ENCODE results near the gene CDH2. TPM values are rescaled to one million over a fixed set of nuclear protein-coding genes. Genes with fewer than 3 reads are reported as not detected.

Gene CDH2
- 35.8 and 43.7 TPM in 2 replicates for total RNA-seq (2014; rRNA removed; shearing (Covaris generic))

DNA sequence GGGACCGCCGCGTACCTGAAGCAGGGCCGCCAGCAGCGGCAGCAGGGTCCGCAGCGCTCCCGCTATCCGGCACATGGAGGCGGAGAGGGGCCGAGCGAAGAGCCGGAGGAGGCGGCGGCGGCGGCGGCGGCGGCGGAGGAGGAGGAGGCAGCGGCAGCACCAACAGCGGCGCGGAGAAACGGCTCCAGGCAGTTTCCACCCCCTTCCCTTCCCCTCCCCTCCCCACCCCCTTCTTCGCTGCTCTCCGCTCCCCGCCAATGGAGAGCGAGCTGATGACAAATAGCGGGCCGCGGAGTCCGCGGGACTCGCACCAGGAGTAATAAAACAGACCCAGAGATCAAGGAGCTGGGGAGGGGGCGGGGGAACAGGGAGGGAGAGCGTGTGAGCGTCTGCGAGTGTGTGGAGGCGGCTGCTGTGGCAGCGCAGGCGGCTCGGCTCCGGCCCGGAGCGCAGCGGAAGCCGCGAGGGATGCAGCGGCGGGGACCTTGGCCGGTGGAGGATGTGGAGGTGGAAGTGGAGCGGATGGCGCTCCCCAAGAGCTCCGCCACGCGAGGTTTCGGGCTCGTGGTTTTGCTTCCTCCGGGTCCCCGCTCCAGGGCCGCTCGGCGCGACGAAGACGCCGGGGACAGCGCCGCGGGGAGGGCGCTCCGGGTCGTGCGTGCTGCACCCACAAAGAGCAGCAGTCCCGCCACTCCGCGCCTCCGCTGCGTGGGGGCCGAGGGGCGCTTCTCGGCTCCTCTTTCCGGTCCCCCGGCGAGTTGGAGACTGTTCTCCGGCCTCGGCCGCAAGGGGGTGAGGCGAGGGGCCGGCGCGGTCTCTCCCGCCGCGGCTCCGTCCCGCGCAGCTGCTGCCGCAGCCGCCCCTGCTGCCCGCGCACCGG, at the start of gene CDH2:
Gene CDH2 (minus strand): TSS at position 183 of the 880 bp plus-strand sequence. CDS start 108 bp downstream, at position 75.
- DNase-seq (ENCODE audit: low read depth), result peak; percentile 83

- no peak for DNase-seq (ENCODE audit: low read depth)
Measured at GRCh38 chr18:28212060-28212459, 35.1 kb upstream of the CDH2 start.

- DNase-seq (ENCODE audit: low read depth), result peak; percentile 5
Measured at GRCh38 chr18:28208712-28209265, 31.9 kb upstream of the CDH2 start.

DNA sequence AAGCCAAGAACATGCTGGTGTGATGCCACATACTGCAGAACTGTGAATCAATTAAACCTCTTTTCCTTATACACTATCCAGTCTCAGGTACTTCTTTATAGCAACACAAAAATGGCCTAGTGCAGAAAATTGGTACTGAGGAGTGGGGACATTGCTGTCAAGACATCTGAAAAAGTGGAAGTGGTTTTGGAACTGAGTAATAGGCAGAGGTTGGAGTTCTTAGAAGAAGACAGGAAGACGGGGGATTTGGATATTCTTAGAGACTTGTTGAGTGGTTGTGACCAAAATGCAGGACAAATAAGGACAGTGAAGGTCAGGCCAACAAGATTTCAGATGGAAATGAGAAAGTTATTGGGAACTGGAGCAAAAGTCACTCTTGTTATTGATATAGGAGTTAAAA, 31.3 kb upstream of the CDH2 start:
- no peak for DNase-seq (ENCODE audit: low read depth)

- peak; percentile 67 for DNase-seq (ENCODE audit: low read depth)
Measured at GRCh38 chr18:28204154-28204553, 27.2 kb upstream of the CDH2 start.

GRCh38 chr18:28201056-28201455, 24.1 kb upstream of the CDH2 start:
- no peak for DNase-seq (ENCODE audit: low read depth)

GRCh38 chr18:28198620-28199019, 21.7 kb upstream of the CDH2 start:
- DNase-seq (ENCODE audit: low read depth), result no peak

DNA sequence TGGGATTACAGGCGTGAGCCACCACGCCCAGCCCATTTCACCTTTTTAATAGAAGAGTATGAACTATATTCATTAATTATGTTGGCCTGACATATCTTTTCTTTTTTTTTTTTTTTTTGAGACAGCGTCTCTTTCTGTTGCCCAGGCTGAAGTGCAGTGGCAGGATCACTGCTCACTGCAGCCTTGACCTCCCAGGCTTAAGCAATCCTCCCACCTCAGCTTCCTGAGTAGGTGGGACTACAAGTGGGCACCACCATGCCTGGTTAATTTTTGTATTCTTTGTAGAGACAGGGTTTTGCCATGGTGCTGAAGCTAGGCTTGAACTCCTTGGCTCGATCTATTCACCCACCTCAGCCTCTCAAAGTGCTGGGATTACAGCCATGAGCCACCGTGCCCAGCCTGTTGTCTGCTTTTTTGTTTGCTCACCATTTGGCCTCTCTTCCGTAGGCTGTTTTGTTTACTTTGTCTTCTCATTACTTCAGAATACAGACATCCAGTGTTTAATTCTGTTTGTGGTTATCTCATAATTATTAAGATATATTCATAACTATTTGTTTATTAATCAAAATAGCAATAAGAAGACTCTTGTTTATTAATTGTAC, 16.3 kb upstream of the CDH2 start:
- no peak for DNase-seq (ENCODE audit: low read depth)

- peak; percentile 64 for DNase-seq (ENCODE audit: low read depth)
Measured at GRCh38 chr18:28189400-28190239, 12.7 kb upstream of the CDH2 start.

- DNase-seq (ENCODE audit: low read depth), result no peak
Measured at GRCh38 chr18:28185121-28185520, 8.2 kb upstream of the CDH2 start.

GRCh38 chr18:28183418-28184078, 6.6 kb upstream of the CDH2 start:
- peak; percentile 39 for DNase-seq (ENCODE audit: low read depth)

GRCh38 chr18:28181616-28182015, 4.7 kb upstream of the CDH2 start:
- DNase-seq (ENCODE audit: low read depth), result no peak

- no peak for DNase-seq (ENCODE audit: low read depth)
Measured at GRCh38 chr18:28178720-28179119, 1.8 kb upstream of the CDH2 start.

DNA sequence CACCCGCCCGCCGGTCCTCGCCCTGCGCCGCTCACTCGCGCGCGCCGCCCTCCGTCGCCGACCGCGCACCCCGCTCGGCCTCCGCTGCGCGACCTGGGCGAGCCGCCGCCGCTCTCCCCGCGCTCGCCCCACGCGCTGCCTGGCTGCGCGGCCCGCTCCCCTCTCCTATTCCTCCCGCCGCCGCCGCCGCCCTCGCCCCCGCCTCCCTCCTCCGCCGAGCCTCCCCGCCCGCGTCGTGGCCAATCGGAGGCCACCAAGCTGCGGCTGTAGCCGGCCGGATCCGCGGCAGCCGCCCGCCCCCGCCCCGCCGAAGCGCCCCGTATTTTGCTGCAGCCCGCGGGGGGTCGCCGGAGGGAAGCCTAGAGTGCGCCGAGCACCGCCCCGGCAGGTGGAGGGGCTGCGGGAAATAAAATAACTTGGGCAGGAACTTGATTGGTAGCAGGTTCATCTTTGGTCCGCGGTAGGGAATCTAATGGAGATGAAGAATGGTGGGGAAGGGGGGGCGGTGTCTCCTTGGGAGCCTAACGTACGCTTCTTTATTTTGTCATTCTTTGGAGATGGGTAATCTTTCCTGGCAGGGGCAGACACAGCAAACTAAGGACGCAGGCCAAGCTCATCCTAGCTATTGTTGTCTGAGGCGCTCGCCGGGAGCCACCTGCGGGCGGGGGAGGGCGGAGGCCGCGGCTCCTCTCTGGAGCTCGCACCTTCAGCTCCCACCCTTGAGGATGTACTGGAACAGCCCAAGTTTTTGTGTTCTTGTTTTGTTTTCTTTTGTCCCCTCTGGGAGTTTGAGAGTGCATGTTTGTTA, 1.1 kb upstream of the CDH2 start:
- DNase-seq (ENCODE audit: low read depth), result peak; percentile 66

GRCh38 chr18:28176698-28176947, 307 bp downstream of the CDH2 start:
- peak; percentile 15 for DNase-seq (ENCODE audit: low read depth)

DNA sequence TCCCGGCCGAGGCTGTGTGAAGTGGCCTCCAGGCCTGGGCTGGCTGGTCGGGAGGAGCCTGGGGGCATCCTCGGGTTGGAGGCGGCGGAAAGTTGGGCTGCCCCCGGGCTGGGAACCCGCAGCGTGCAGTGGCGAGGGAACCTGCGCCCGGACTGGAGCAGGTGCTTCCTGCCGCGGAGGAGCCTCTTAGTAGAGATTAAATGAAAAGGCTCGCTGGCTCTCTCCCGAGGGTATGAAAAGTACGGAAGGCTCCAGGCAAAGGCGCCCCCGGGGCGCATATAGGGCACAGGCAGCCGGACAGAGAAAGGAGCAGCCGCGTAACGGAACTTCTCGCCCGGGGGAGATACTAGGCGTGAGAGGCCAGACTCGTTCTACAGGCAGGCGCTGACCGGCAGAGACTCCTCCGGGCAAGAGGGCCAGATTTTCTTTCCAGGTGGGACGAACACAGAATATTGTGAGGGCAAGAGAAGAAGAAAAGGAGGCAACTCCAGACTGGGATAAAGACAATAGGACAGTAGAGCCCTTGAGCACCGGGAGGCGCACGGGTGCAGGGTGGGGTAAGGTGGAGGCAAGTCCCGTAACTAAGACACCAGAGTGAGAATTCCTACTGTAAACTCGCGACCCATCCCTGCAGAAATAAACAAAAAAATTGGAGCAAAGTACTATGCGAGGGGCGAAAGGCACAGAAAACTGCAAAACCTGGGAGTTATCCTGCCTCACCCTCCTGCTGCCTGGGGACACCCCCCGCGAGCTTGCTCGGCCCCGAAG, 816 bp downstream of the CDH2 start:
- peak; percentile 29 for DNase-seq (ENCODE audit: low read depth)

GRCh38 chr18:28175150-28175929, 1.6 kb downstream of the CDH2 start:
- peak; percentile 27 for DNase-seq (ENCODE audit: low read depth)

GRCh38 chr18:28174181-28174905, 2.6 kb downstream of the CDH2 start:
- DNase-seq (ENCODE audit: low read depth), result no peak

DNA sequence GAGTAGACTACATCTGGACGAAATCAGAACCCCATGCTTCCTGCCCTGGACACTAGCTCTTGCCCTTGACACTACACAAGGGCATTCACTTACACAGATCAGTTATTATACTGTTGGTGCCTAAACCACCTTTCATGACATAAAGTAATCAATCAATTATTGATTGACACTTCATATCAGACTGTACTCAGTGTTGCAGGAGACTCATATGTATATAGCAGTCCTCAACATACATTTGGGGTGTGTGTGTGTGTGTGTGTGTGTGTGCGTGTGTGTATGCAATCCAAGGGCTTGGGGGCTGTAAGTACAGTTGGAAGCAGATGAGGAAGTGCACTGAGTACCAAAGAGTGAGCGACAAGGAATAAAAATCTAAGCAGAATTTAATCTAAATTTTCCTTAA, 5.1 kb downstream of the CDH2 start:
- no peak for DNase-seq (ENCODE audit: low read depth)

Data from RPMI7951 (cell line).